A549 (cell line): Measurements from ENCODE around the gene DMRT3. TPM values are rescaled to one million over a fixed set of nuclear protein-coding genes. Genes with fewer than 3 reads are reported as not detected.
A peak's percentile ranks its signal among the peaks of the same experiment; 100 is the strongest.
"Not testable (repeated sequence)": the region's sequence is repeated elsewhere in the genome, so short reads cannot be mapped to it uniquely, and the experiment has no call there.

Source experiments
- ATAC-seq, 2 experiments: fragments of 200-7000 bp in 1 of 2; fragments of >200 bp in 1 of 2; cut with Nextera tagmentation in 1 of 2; cut with Tn5 transposase in 1 of 2; 3 replicates each; pipeline versions ENCODE4 v1.8.0 to v1.9.1; 2018 to 2020; ENCODE audit warnings: mild to moderate bottlenecking in 1 of 2, moderate library complexity in 1 of 2
- CTCF ChIA-PET: fragments of 300-600 bp; sonication (Branson Sonifier 250); formaldehyde crosslinking; extraction: SDS; loops from one replicate; lab custom pipeline; 2021; ENCODE audit warnings: antibody characterized with exemption, inconsistent platforms; lab: Yijun Ruan, JAX
- POLR2A ChIA-PET: fragments of 350-600 bp; formaldehyde crosslinking; extraction: SDS; loops from one replicate; lab custom pipeline; 2021; ENCODE audit warnings: antibody characterized with exemption, inconsistent platforms; lab: Yijun Ruan, JAX
- DNase-seq, 2 experiments: peaks; one replicate each; pipeline versions ENCODE4 v3.0.0 to v3.0.0-alpha.2; 2011 to 2016; ENCODE audit warnings: low read depth in 1 of 2, low spot score in 1 of 2
- FAIRE-seq: peaks from 2 replicates; lab custom pipeline; 2011; peaks lifted over from hg19 to GRCh38; lab: Jason Lieb, UNC
- H3K27ac ChIP-seq, 2 experiments: fragments of >200 bp; sonication (Bioruptor Twin); formaldehyde crosslinking; 3 replicates each; pipeline ENCODE4 v1.5.1; 2016 to 2017
- H3K4me1 ChIP-seq: fragments of >200 bp; sonication (Bioruptor Twin); formaldehyde crosslinking; 3 replicates; pipeline ENCODE4 v1.6.1; 2016
- H3K4me2 ChIP-seq: fragments of >200 bp; sonication (Bioruptor Twin); formaldehyde crosslinking; 3 replicates; pipeline ENCODE4 v1.6.1; 2016
- H3K4me3 ChIP-seq: fragments of >200 bp; sonication (Bioruptor Twin); formaldehyde crosslinking; 3 replicates; pipeline ENCODE4 v1.5.1; 2016
- H3K9me3 ChIP-seq: fragments of >200 bp; sonication (Bioruptor Twin); formaldehyde crosslinking; 3 replicates; pipeline ENCODE4 v1.6.1; 2016
- CEBPB ChIP-seq, 2 experiments: fragments of >200 bp in 1 of 2; sonication (Bioruptor Twin) in 1 of 2; formaldehyde crosslinking in 1 of 2; IDR thresholded peaks; 2 replicates each; pipeline ENCODE4 v1.6.1; 2012 to 2016
- CHD4 ChIP-seq: fragments of 200-600 bp; sonication (generic); IDR thresholded peaks from 2 replicates; pipeline ENCODE4 v1.6.1; 2016; ENCODE audit warnings: antibody characterized with exemption, mild to moderate bottlenecking, borderline replicate concordance
- EHF ChIP-seq: fragments of 250-450 bp; sonication (Bioruptor Pico); IDR thresholded peaks from 2 replicates; pipeline ENCODE4 v1.5.0; 2020; ENCODE audit warnings: mild to moderate bottlenecking
- HEYL ChIP-seq: fragments of 250-450 bp; sonication (Bioruptor Pico); IDR thresholded peaks from 2 replicates; pipeline ENCODE4 v1.8.0; 2021; ENCODE audit warnings: mild to moderate bottlenecking, moderate library complexity
- PBX3 ChIP-seq: IDR thresholded peaks from 2 replicates; pipeline ENCODE4 v1.6.1; 2012
- RAD21 ChIP-seq, 2 experiments: fragments of >200 bp in 1 of 2; sonication (Bioruptor Twin) in 1 of 2; formaldehyde crosslinking in 1 of 2; IDR thresholded peaks in 1 of 2; conservative IDR thresholded peaks in 1 of 2; 2 replicates in 1 of 2; 3 replicates in 1 of 2; pipeline ENCODE4 v1.6.1; 2012 to 2018; ENCODE audit warnings: inconsistent platforms in 1 of 2
- RNF2 ChIP-seq: fragments of 200-600 bp; sonication (generic); IDR thresholded peaks from 2 replicates; pipeline ENCODE4 v1.6.1; 2016; ENCODE audit warnings: low read depth, mild to moderate bottlenecking, antibody characterized with exemption, moderate library complexity, borderline replicate concordance
- ZNF302 ChIP-seq: fragments of 250-450 bp; sonication (Bioruptor Pico); IDR thresholded peaks from 2 replicates; pipeline ENCODE4 v1.9.0; 2021; ENCODE audit warnings: inconsistent platforms, mild to moderate bottlenecking, moderate library complexity
- whole genome bisulfite sequencing: methylation state at CpG from one replicate; pipeline ENCODE4 v1.1.6; 2017; ENCODE audit errors: missing lambda C conversion rate; 5-methylcytosine and 5-hydroxymethylcytosine counted together
- polyA plus RNA-seq, 4 experiments: library from polyadenylated mRNA; depleted of rRNA in 3 of 4; stranded (reverse); fragments of >200 nt; fragmentation: RNase III in 1 of 4; extraction: RNeasy Plus Mini Kit Qiagen cat#74134 plus additional on column Dnase treatment in 1 of 4; gene quantifications; 2 replicates in 3 of 4; 3 replicates in 1 of 4; pipeline ENCODE4 v1.2.3, GENCODE V29; 2011 to 2017
- TF ChIP-seq, protein P1 (sequence below): fragments of >200 bp; sonication (Bioruptor Twin); formaldehyde crosslinking; IDR thresholded peaks from 2 replicates; pipeline ENCODE4 v1.6.1; 2016
- TF ChIP-seq, protein P2 (sequence below): fragments of 200-600 bp; sonication (generic); IDR thresholded peaks from 2 replicates; pipeline ENCODE4 v1.6.1; 2016; ENCODE audit warnings: antibody characterized with exemption, mild to moderate bottlenecking, moderate library complexity
- TF ChIP-seq, protein P3 (sequence below): fragments of 450-650 bp; IDR thresholded peaks from 2 replicates; pipeline ENCODE4 v1.6.1; 2014; ENCODE audit warnings: antibody characterized with exemption
- TF ChIP-seq, protein P4 (sequence below): fragments of >200 bp; sonication (Bioruptor Twin); formaldehyde crosslinking; IDR thresholded peaks from 3 replicates; pipeline ENCODE4 v1.5.1; 2016

The DMRT3 gene
- polyA plus RNA-seq, 2 of the 4 experiments (the other 2 are of a cell fraction) = not detected

DNA sequence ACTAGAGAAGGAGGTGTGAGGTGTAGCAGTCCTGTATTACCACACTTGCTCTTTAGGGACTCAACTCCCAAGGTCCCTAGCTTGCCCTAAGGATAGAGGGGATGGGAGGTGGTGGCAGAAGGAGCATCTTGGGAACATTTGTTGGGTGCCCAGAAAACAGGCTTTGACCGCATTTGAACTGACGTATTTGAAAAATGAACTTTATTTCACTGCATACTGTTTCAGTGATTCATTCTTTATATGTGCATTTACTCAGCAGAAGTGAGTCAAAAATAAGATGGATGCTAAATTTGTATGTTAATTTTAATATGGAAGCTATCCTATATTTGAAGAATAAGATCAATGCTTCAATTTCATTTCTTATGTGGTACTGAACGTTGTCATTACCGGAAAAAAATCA lies 18.7 kb downstream of the DMRT3 start:
- Histone ChIP-seq H3K27ac (no peak overlapping the region), H3K4me3 (no peak overlapping the region), H3K4me2 (no peak overlapping the region), H3K9me3 (peaks cover 22% of the 10 kb centered on the region), H3K4me1 (peaks cover 4% of the 10 kb centered on the region; the same call in 1 of the 3 replicates)
- TF ChIP-seq, protein P1, sequence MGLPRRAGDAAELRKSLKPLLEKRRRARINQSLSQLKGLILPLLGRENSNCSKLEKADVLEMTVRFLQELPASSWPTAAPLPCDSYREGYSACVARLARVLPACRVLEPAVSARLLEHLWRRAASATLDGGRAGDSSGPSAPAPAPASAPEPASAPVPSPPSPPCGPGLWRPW = no peak
- TF ChIP-seq PBX3 = no peak
- no peak for TF ChIP-seq EHF (CRISPR knock-in tag)
- no peak for TF ChIP-seq HEYL (CRISPR knock-in tag)
- TF ChIP-seq, protein P2, sequence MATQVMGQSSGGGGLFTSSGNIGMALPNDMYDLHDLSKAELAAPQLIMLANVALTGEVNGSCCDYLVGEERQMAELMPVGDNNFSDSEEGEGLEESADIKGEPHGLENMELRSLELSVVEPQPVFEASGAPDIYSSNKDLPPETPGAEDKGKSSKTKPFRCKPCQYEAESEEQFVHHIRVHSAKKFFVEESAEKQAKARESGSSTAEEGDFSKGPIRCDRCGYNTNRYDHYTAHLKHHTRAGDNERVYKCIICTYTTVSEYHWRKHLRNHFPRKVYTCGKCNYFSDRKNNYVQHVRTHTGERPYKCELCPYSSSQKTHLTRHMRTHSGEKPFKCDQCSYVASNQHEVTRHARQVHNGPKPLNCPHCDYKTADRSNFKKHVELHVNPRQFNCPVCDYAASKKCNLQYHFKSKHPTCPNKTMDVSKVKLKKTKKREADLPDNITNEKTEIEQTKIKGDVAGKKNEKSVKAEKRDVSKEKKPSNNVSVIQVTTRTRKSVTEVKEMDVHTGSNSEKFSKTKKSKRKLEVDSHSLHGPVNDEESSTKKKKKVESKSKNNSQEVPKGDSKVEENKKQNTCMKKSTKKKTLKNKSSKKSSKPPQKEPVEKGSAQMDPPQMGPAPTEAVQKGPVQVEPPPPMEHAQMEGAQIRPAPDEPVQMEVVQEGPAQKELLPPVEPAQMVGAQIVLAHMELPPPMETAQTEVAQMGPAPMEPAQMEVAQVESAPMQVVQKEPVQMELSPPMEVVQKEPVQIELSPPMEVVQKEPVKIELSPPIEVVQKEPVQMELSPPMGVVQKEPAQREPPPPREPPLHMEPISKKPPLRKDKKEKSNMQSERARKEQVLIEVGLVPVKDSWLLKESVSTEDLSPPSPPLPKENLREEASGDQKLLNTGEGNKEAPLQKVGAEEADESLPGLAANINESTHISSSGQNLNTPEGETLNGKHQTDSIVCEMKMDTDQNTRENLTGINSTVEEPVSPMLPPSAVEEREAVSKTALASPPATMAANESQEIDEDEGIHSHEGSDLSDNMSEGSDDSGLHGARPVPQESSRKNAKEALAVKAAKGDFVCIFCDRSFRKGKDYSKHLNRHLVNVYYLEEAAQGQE = no peak
- DNase-seq = no peak
- POLR2A ChIA-PET = no interaction called here
- CTCF ChIA-PET = interaction anchor here (0.9 to 1.3 kb wide), 3 partner anchors 10 to 14 kb away, joined by 3 to 6 read pairs (median 4); no protein-coding TSS in a partner anchor
- FAIRE-seq = no peak
- 9% methylated on average over 4 of the region's 4 CpGs for WGBS
- ATAC-seq = no peak

- FAIRE-seq (no peak), ATAC-seq (peak; percentile 44 to 52; a peak in 4 of 6 replicates), DNase-seq (peak in 1 of 2 experiments; percentile 18)
- WGBS = 1% methylated on average over 3 of the region's 3 CpGs
- Histone ChIP-seq H3K4me1 (peaks cover 4% of the 10 kb centered on the region; the same call in 1 of the 3 replicates), H3K4me3 (no peak overlapping the region), H3K27ac (no peak overlapping the region), H3K9me3 (peaks cover 23% of the 10 kb centered on the region), H3K4me2 (no peak overlapping the region)
- POLR2A ChIA-PET = no interaction called here
- TF ChIP-seq CEBPB (IDR thresholded peaks at IDR 0.05) (no peak), ZNF302 (no peak), CHD4 (no peak), RNF2 (no peak)
- TF ChIP-seq, protein P3, sequence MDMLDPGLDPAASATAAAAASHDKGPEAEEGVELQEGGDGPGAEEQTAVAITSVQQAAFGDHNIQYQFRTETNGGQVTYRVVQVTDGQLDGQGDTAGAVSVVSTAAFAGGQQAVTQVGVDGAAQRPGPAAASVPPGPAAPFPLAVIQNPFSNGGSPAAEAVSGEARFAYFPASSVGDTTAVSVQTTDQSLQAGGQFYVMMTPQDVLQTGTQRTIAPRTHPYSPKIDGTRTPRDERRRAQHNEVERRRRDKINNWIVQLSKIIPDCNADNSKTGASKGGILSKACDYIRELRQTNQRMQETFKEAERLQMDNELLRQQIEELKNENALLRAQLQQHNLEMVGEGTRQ = no peak
- CTCF ChIA-PET = interaction anchor here (0.9 to 3.8 kb wide), 3 partner anchors 9 to 102 kb away, joined by 3 to 15 read pairs (median 4); no protein-coding TSS in a partner anchor
Observed at GRCh38 chr9:995781-996180, 19.3 kb downstream of the DMRT3 start.

DNA sequence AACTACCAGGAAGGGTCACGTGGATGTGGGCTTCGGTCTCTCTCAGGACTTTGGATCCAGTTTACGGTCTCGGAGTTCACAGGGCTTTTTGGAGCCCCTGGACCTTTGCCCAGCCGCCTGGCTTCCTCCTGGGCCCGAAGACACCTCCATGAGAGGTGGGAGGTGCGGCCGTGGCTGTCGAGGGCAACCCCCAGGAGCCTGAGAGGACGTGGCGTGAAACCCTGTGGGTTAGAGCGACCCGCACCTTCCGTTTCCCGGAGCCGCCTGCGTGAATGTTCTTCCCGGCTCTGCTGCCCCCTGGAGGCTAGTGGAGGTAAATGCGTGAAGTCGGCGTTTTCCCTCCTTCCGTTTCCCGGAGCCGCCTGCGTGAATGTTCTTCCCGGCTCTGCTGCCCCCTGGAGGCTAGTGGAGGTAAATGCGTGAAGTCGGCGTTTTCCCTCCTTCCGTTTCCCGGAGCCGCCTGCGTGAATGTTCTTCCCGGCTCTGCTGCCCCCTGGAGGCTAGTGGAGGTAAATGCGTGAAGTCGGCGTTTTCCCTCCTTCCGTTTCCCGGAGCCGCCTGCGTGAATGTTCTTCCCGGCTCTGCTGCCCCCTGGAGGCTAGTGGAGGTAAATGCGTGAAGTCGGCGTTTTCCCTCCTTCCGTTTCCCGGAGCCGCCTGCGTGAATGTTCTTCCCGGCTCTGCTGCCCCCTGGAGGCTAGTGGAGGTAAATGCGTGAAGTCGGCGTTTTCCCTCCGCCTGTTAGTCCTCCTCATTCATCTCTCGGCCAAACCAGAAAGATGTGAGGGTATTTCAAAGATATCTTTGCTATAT lies 22.1 kb downstream of the DMRT3 start:
- H3K27ac ChIP-seq, ATAC-seq, POLR2A ChIA-PET: not testable (repeated sequence)
- H3K4me3 ChIP-seq = peak overlapping the region; percentile 25; the same call in 2 of the 3 replicates
- CTCF ChIA-PET = interaction anchor here (0.7 to 3.8 kb wide), 13 partner anchors 9 to 651 kb away, joined by 3 to 19 read pairs (median 3); no protein-coding TSS in a partner anchor
- TF ChIP-seq, protein P4, sequence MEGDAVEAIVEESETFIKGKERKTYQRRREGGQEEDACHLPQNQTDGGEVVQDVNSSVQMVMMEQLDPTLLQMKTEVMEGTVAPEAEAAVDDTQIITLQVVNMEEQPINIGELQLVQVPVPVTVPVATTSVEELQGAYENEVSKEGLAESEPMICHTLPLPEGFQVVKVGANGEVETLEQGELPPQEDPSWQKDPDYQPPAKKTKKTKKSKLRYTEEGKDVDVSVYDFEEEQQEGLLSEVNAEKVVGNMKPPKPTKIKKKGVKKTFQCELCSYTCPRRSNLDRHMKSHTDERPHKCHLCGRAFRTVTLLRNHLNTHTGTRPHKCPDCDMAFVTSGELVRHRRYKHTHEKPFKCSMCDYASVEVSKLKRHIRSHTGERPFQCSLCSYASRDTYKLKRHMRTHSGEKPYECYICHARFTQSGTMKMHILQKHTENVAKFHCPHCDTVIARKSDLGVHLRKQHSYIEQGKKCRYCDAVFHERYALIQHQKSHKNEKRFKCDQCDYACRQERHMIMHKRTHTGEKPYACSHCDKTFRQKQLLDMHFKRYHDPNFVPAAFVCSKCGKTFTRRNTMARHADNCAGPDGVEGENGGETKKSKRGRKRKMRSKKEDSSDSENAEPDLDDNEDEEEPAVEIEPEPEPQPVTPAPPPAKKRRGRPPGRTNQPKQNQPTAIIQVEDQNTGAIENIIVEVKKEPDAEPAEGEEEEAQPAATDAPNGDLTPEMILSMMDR = peak; percentile 41
- TF ChIP-seq RAD21 (conservative IDR thresholded peaks at IDR 0.05 in 1 of 2, IDR thresholded peaks at IDR 0.05 in 1 of 2) = 0 out of 5 replicates have a peak, but pooled peaks of 1 of the 2 experiments have one; percentile 14
- TF ChIP-seq, all 56 proteins: peak for 2; not testable (repeated sequence) for 54
- Histone ChIP-seq H3K9me3 (peaks cover 23% of the 10 kb centered on the region), H3K4me2 (peak overlapping the region; percentile 41)
- 59% methylated on average over 30 of the region's 55 CpGs for WGBS
- FAIRE-seq, DNase-seq, H3K4me1 ChIP-seq: not testable (repeated sequence)
